ENCODE measurements around the gene AURKAIP1.

Gene AURKAIP1

GRCh38 chr1:1352786-1353388 lies 22.1 kb downstream of the AURKAIP1 start:
- no peak for TF ChIP-seq CTCF (IDR thresholded peaks at IDR 0.05)

GRCh38 chr1:1351511-1352427 lies 23.2 kb downstream of the AURKAIP1 start:
- no peak for TF ChIP-seq CTCF (IDR thresholded peaks at IDR 0.05)

GRCh38 chr1:1349256-1350012 lies 25.6 kb downstream of the AURKAIP1 start, which contains the start of gene DVL1:
TSS of gene DVL1 (minus strand) at chr1:1349418. CDS start at chr1:1349065, 353 bp downstream.
- TF ChIP-seq CTCF (IDR thresholded peaks at IDR 0.05) = peak; percentile 44

GRCh38 chr1:1348420-1349255 lies 26.4 kb downstream of the AURKAIP1 start:
- TF ChIP-seq CTCF (IDR thresholded peaks at IDR 0.05) = no peak

- TF ChIP-seq CTCF (IDR thresholded peaks at IDR 0.05) = no peak
These were observed 27.2 kb downstream of the AURKAIP1 start for GRCh38 chr1:1347663-1348419.

- TF ChIP-seq CTCF (IDR thresholded peaks at IDR 0.05) = no peak
These were observed 27.9 kb downstream of the AURKAIP1 start for GRCh38 chr1:1347026-1347595.

Measured in LNCAP (cell line).